WERI-Rb-1 (cell line): ENCODE data around the gene GRK4.

ENCODE experiments used
- DNase-seq: peaks from one replicate; pipeline ENCODE4 v3.0.0-alpha.2; 2020
- H3K27ac ChIP-seq: fragments of 250-450 bp; sonication (Bioruptor Pico); 2 replicates; pipeline ENCODE4 v1.5.1; 2020; ENCODE audit warnings: mild to moderate bottlenecking, moderate library complexity
- H3K27me3 ChIP-seq: fragments of 250-450 bp; sonication (Bioruptor Pico); 2 replicates; pipeline ENCODE4 v1.5.1; 2021; ENCODE audit warnings: mild to moderate bottlenecking, low read depth, moderate library complexity; ENCODE audit not compliant: insufficient read depth, severe bottlenecking
- H3K36me3 ChIP-seq: fragments of 250-450 bp; sonication (Bioruptor Pico); 2 replicates; pipeline ENCODE4 v1.5.1; 2020; ENCODE audit warnings: mild to moderate bottlenecking, moderate library complexity
- H3K4me3 ChIP-seq: 2 replicates; pipeline ENCODE4 v1.5.1; 2011; ENCODE audit warnings: low read depth, mild to moderate bottlenecking, control low read depth, low read length
- H3K9me3 ChIP-seq: fragments of 250-450 bp; sonication (Bioruptor Pico); 2 replicates; pipeline ENCODE4 v1.5.1; 2021; ENCODE audit warnings: mild to moderate bottlenecking, moderate library complexity; ENCODE audit not compliant: severe bottlenecking
- TF ChIP-seq, protein P1 (sequence below): IDR thresholded peaks from 2 replicates; pipeline ENCODE4 v1.5.1; 2011; ENCODE audit warnings: low read depth, mild to moderate bottlenecking, control low read depth, inconsistent platforms, low read length

GRK4 gene

GRCh38 chr4:3060946-3061345 lies 97.6 kb downstream of the GRK4 start:
- H3K27me3 ChIP-seq = no peaks in the 10 kb centered on the region
- TF ChIP-seq, protein P1, sequence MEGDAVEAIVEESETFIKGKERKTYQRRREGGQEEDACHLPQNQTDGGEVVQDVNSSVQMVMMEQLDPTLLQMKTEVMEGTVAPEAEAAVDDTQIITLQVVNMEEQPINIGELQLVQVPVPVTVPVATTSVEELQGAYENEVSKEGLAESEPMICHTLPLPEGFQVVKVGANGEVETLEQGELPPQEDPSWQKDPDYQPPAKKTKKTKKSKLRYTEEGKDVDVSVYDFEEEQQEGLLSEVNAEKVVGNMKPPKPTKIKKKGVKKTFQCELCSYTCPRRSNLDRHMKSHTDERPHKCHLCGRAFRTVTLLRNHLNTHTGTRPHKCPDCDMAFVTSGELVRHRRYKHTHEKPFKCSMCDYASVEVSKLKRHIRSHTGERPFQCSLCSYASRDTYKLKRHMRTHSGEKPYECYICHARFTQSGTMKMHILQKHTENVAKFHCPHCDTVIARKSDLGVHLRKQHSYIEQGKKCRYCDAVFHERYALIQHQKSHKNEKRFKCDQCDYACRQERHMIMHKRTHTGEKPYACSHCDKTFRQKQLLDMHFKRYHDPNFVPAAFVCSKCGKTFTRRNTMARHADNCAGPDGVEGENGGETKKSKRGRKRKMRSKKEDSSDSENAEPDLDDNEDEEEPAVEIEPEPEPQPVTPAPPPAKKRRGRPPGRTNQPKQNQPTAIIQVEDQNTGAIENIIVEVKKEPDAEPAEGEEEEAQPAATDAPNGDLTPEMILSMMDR = no peak
- no peak overlapping the region for H3K4me3 ChIP-seq
- peaks cover 12% of the 10 kb centered on the region for H3K9me3 ChIP-seq
- DNase-seq = no peak
- H3K27ac ChIP-seq = no peak overlapping the region
- H3K36me3 ChIP-seq = no peaks in the 10 kb centered on the region

GRCh38 chr4:3062471-3062870 lies 99.1 kb downstream of the GRK4 start:
- Histone ChIP-seq H3K36me3 (no peaks in the 10 kb centered on the region), H3K9me3 (peaks cover 15% of the 10 kb centered on the region), H3K27me3 (no peaks in the 10 kb centered on the region), H3K4me3 (no peak overlapping the region), H3K27ac (no peak overlapping the region)
- no peak for DNase-seq
- TF ChIP-seq, protein P1 = no peak

DNA sequence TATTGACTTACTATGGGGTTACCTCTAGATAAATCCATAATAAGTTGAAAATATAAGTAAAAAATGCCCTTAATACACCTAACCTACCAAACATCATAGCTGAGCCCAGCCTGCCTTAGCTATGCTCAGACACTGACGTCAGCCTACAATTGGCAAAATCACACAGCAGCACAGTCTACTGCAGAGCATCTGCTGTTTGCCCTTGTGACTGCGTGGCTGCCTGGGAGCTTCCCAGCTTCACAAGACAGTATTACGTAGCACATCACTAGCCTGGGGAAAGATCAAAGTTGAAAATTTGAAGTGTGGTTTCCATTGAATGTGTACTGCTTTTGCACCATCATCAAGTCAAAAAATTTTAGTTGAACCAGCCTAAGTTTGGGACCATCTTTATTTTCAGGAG lies 102.2 kb downstream of the GRK4 start:
- TF ChIP-seq, protein P1 = no peak
- H3K27me3 ChIP-seq = no peaks in the 10 kb centered on the region
- H3K4me3 ChIP-seq = no peak overlapping the region
- H3K27ac ChIP-seq = no peak overlapping the region
- H3K36me3 ChIP-seq = no peaks in the 10 kb centered on the region
- peaks cover 15% of the 10 kb centered on the region for H3K9me3 ChIP-seq
- DNase-seq = no peak

GRCh38 chr4:3066836-3067400 lies 103.5 kb downstream of the GRK4 start:
- TF ChIP-seq, protein P1 = no peak
- H3K9me3 ChIP-seq = peaks cover 15% of the 10 kb centered on the region
- peak overlapping the region; percentile 55 for H3K27ac ChIP-seq
- no peaks in the 10 kb centered on the region for H3K36me3 ChIP-seq
- no peaks in the 10 kb centered on the region for H3K27me3 ChIP-seq
- DNase-seq = no peak
- H3K4me3 ChIP-seq = no peak overlapping the region

DNA sequence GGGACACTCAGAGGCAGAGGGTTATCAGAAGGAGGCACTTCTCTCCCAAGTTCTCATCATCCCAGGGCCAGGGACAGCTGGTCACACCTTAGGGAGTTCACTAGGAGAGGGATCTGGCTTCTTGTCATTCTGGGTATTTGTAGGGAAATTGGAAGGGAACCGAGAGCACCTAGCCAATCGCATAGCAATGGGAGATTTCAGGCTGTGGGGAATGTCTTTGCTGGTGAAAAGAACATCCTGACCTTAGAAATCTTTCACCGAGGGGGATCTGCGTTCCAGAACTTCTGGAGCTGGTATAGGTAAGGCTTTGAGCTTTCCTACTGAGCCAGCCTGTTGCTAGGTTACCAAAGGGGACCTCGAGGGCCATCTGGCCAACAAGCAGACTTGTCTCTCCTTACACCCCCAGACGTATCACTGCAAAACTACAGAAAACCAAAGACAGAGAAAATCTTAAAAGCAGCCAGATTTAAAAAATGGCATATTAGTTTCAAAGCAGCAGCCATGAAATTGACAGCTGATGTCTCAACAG lies 104.2 kb downstream of the GRK4 start:
- no peak overlapping the region for H3K4me3 ChIP-seq
- no peaks in the 10 kb centered on the region for H3K27me3 ChIP-seq
- H3K36me3 ChIP-seq = no peaks in the 10 kb centered on the region
- peak; percentile 62 for DNase-seq
- TF ChIP-seq, protein P1 = no peak
- H3K27ac ChIP-seq = peak overlapping the region; percentile 55
- H3K9me3 ChIP-seq = peaks cover 15% of the 10 kb centered on the region
